T-cell (primary cell): ENCODE data around the gene CNGB1. TPM values are rescaled to one million over a fixed set of nuclear protein-coding genes. Genes with fewer than 3 reads are reported as not detected.
"Not testable (repeated sequence)": the region's sequence is repeated elsewhere in the genome, so short reads cannot be mapped to it uniquely, and the experiment has no call there.

Experiments
- ATAC-seq, 4 experiments: fragments of 200-7000 bp in 3 of 4; fragments of 150-1000 bp in 1 of 4; cut with Tn5 transposase; replicated peaks in 1 of 4; 1 replicate in 3 of 4; 2 replicates in 1 of 4; pipeline ENCODE4 v1.10.0; 2021; ENCODE audit warnings: moderate library complexity in 3 of 4, mild to moderate bottlenecking in 2 of 4, moderate number of reproducible peaks in 1 of 4
- CTCF ChIA-PET, 2 donors: fragments of 300-600 bp; sonication (Branson Sonifier 250); formaldehyde crosslinking; loops; one replicate each; lab custom pipeline; 2022; ENCODE audit warnings: antibody characterized with exemption in 2 of 2; lab: Charles Lee
- POLR2A ChIA-PET, 2 donors: fragments of 300-600 bp; sonication (Branson Sonifier 250); formaldehyde crosslinking; loops; one replicate each; lab custom pipeline; 2022; ENCODE audit warnings: antibody characterized with exemption in 2 of 2; lab: Charles Lee
- DNase-seq, 35 experiments: peaks; one replicate each; pipeline versions ENCODE4 v3.0.0 to v3.0.0-alpha.2; 2013 to 2023
- H3K27ac ChIP-seq: one replicate; pipeline ENCODE4 v1.5.1; 2013; ENCODE audit warnings: low read length
- H3K27me3 ChIP-seq, 2 experiments: replicated peaks in 1 of 2; 1 replicate in 1 of 2; 2 replicates in 1 of 2; pipeline versions ENCODE4 v1.6.1 to v1.7.0; 2013; ENCODE audit warnings: low read length in 1 of 2, mixed read lengths in 1 of 2; ENCODE audit not compliant: control insufficient read depth in 2 of 2, insufficient read depth in 2 of 2; ENCODE audit errors: extremely low read depth in 1 of 2
- H3K36me3 ChIP-seq, 2 donors: 1 replicate in 1 of 2; 2 replicates in 1 of 2; pipeline versions ENCODE4 v1.6.1 to v1.7.0; 2013; ENCODE audit warnings: low read length in 1 of 2; ENCODE audit not compliant: control insufficient read depth in 2 of 2, insufficient read depth in 1 of 2; ENCODE audit errors: extremely low read depth in 1 of 2
- H3K4me1 ChIP-seq, 2 experiments: 1 replicate in 1 of 2; 2 replicates in 1 of 2; pipeline versions ENCODE4 v1.6.1 to v1.7.0; 2013; ENCODE audit warnings: low read length in 2 of 2, mixed read lengths in 1 of 2; ENCODE audit not compliant: insufficient read depth in 2 of 2, control insufficient read depth in 1 of 2; ENCODE audit errors: extremely low read depth in 1 of 2
- H3K4me3 ChIP-seq, 2 donors: 1 replicate in 1 of 2; 2 replicates in 1 of 2; pipeline versions ENCODE4 v1.5.1 to v1.7.0; 2013; ENCODE audit warnings: mild to moderate bottlenecking in 2 of 2, low read length in 1 of 2, moderate library complexity in 1 of 2; ENCODE audit not compliant: control insufficient read depth in 1 of 2; ENCODE audit errors: extremely low read depth in 1 of 2
- H3K9me3 ChIP-seq: 2 replicates; pipeline ENCODE4 v1.7.0; 2013
- H3K27ac Mint-ChIP-seq, 2 donors: one replicate each; pipeline ENCODE4 v1.8.0; 2020 to 2021; ENCODE audit warnings: mild to moderate bottlenecking in 2 of 2, mixed read lengths in 2 of 2
- H3K27me3 Mint-ChIP-seq, 2 donors: one replicate each; pipeline ENCODE4 v1.8.0; 2021 to 2022; ENCODE audit warnings: mixed read lengths in 2 of 2
- H3K36me3 Mint-ChIP-seq: one replicate; pipeline ENCODE4 v1.8.0; 2021; ENCODE audit warnings: mixed read lengths
- H3K4me1 Mint-ChIP-seq, 3 donors: one replicate each; pipeline ENCODE4 v1.8.0; 2020 to 2022; ENCODE audit warnings: mixed read lengths in 3 of 3, mild to moderate bottlenecking in 1 of 3
- H3K4me3 Mint-ChIP-seq, 3 donors: one replicate each; pipeline ENCODE4 v1.8.0; 2020 to 2022; ENCODE audit warnings: mild to moderate bottlenecking in 3 of 3, mixed read lengths in 3 of 3, moderate library complexity in 3 of 3
- H3K9me3 Mint-ChIP-seq, 3 donors: one replicate each; pipeline ENCODE4 v1.8.0; 2020 to 2022; ENCODE audit warnings: mixed read lengths in 3 of 3
- WGBS: methylation state at CpG from one replicate; pipeline ENCODE4 v1.1.5; 2013; ENCODE audit warnings: missing lambda C conversion rate; ENCODE audit not compliant: insufficient coverage; 5-methylcytosine and 5-hydroxymethylcytosine counted together
- total RNA-seq, 35 experiments: library from RNA in 6 of 35; stranded (reverse) in 6 of 35; fragments of 120-200 nt in 1 of 35; gene quantifications; one replicate each; pipeline versions ENCODE4 v1.2.1 to v1.2.4 and lab custom pipeline; 2013 to 2026

CNGB1 gene
- total RNA-seq, 5 donors from 2014 or later (not counting 1 experiment from before 2014, with no cell fraction given), result not detected

GRCh38 chr16:57920215-57920879 is 50.6 kb downstream of the CNGB1 start:
- CTCF ChIA-PET, result interaction anchor here in 1 of 2 donors (0.7 kb wide), 1 partner anchor 715 kb away, joined by 6 read pairs; no protein-coding TSS in a partner anchor
- no peak overlapping the region for H3K27ac Mint-ChIP-seq
- H3K4me1 Mint-ChIP-seq, result no peaks in the 10 kb centered on the region
- peaks cover 0 to 21% of the 10 kb centered on the region in 2 experiments for H3K27me3 ChIP-seq
- H3K27ac ChIP-seq, result no peak overlapping the region
- ATAC-seq (no peak), DNase-seq (no peak)
- POLR2A ChIA-PET, result no interaction called here
- no peaks in the 10 kb centered on the region for H3K4me1 ChIP-seq
- H3K4me3 Mint-ChIP-seq, result no peak overlapping the region
- no peaks in the 10 kb centered on the region for H3K36me3 Mint-ChIP-seq
- no peak overlapping the region for H3K4me3 ChIP-seq
- H3K9me3 Mint-ChIP-seq, result peaks cover 0 to 6% (median 0%) of the 10 kb centered on the region in 3 donors
- H3K36me3 ChIP-seq, result no peaks in the 10 kb centered on the region
- WGBS, result 92% methylated on average over 11 of the region's 14 CpGs
- peaks cover 0 to 3% of the 10 kb centered on the region in 2 donors for H3K27me3 Mint-ChIP-seq
- no peaks in the 10 kb centered on the region for H3K9me3 ChIP-seq

GRCh38 chr16:57918994-57919393 is 51.9 kb downstream of the CNGB1 start:
- Histone ChIP-seq H3K27ac (no peak overlapping the region), H3K27me3 (peaks cover 0 to 20% of the 10 kb centered on the region in 2 experiments), H3K4me1 (no peaks in the 10 kb centered on the region), H3K36me3 (no peaks in the 10 kb centered on the region), H3K4me3 (no peak overlapping the region), H3K9me3 (no peaks in the 10 kb centered on the region)
- Mint-ChIP-seq H3K4me3 (no peak overlapping the region), H3K4me1 (no peaks in the 10 kb centered on the region), H3K27me3 (peaks cover 0 to 3% of the 10 kb centered on the region in 2 donors), H3K36me3 (no peaks in the 10 kb centered on the region), H3K27ac (no peak overlapping the region), H3K9me3 (peaks cover 0 to 6% (median 0%) of the 10 kb centered on the region in 3 donors)
- CTCF ChIA-PET, result no interaction called here
- WGBS, result 87% methylated on average over 6 of the region's 6 CpGs
- DNase-seq, result no peak
- ATAC-seq, result no peak
- POLR2A ChIA-PET, result no interaction called here

GRCh38 chr16:57918444-57918843 is 52.5 kb downstream of the CNGB1 start:
- no peaks in the 10 kb centered on the region for H3K36me3 ChIP-seq
- H3K36me3 Mint-ChIP-seq, result no peaks in the 10 kb centered on the region
- POLR2A ChIA-PET, result no interaction called here
- no peak for DNase-seq
- WGBS, result 70% methylated on average over 1 of the region's 3 CpGs
- no peaks in the 10 kb centered on the region for H3K4me1 ChIP-seq
- peaks cover 0 to 6% (median 0%) of the 10 kb centered on the region in 3 donors for H3K9me3 Mint-ChIP-seq
- H3K27me3 ChIP-seq, result peaks cover 0 to 20% of the 10 kb centered on the region in 2 experiments
- no peaks in the 10 kb centered on the region for H3K4me1 Mint-ChIP-seq
- no peak for ATAC-seq
- H3K27ac ChIP-seq, result no peak overlapping the region
- no peak overlapping the region for H3K4me3 ChIP-seq
- H3K27me3 Mint-ChIP-seq, result no peaks in the 10 kb centered on the region
- no peak overlapping the region for H3K27ac Mint-ChIP-seq
- CTCF ChIA-PET, result no interaction called here
- no peak overlapping the region for H3K4me3 Mint-ChIP-seq
- no peaks in the 10 kb centered on the region for H3K9me3 ChIP-seq

- H3K27ac ChIP-seq, CTCF ChIA-PET, H3K4me1 Mint-ChIP-seq, H3K36me3 Mint-ChIP-seq, H3K4me1 ChIP-seq, H3K36me3 ChIP-seq, H3K9me3 ChIP-seq, H3K27ac Mint-ChIP-seq, H3K9me3 Mint-ChIP-seq, DNase-seq, ATAC-seq, H3K4me3 Mint-ChIP-seq, H3K4me3 ChIP-seq, POLR2A ChIA-PET, H3K27me3 Mint-ChIP-seq: not testable (repeated sequence)
- H3K27me3 ChIP-seq, result peaks cover 0 to 20% of the 10 kb centered on the region in 2 experiments
These were observed 53.0 kb downstream of the CNGB1 start for GRCh38 chr16:57917929-57918328.

GRCh38 chr16:57917489-57917888 is 53.4 kb downstream of the CNGB1 start:
- H3K36me3 ChIP-seq, H3K9me3 ChIP-seq, CTCF ChIA-PET, H3K36me3 Mint-ChIP-seq, H3K27ac ChIP-seq, ATAC-seq, DNase-seq, H3K4me1 ChIP-seq, H3K4me1 Mint-ChIP-seq, H3K9me3 Mint-ChIP-seq, H3K27me3 Mint-ChIP-seq, POLR2A ChIA-PET, H3K27ac Mint-ChIP-seq, H3K4me3 ChIP-seq, H3K4me3 Mint-ChIP-seq: not testable (repeated sequence)
- WGBS, result no CpG with 5 or more reads among the region's 2 CpGs
- H3K27me3 ChIP-seq, result peaks cover 0 to 16% of the 10 kb centered on the region in 2 experiments

GRCh38 chr16:57916735-57917438 is 54.0 kb downstream of the CNGB1 start:
- ATAC-seq (no peak), DNase-seq (no peak)
- ChIA-PET POLR2A (no interaction called here), CTCF (interaction anchor here in 1 of 2 donors (0.6 kb wide), 1 partner anchor 133 kb away, joined by 4 read pairs; no protein-coding TSS in a partner anchor)
- H3K4me1 ChIP-seq, result no peaks in the 10 kb centered on the region
- Mint-ChIP-seq H3K36me3 (no peaks in the 10 kb centered on the region), H3K27ac (no peak overlapping the region), H3K4me1 (no peaks in the 10 kb centered on the region), H3K4me3 (no peak overlapping the region), H3K27me3 (peaks cover 0 to under 1% of the 10 kb centered on the region in 2 donors), H3K9me3 (peaks cover 0 to 6% (median 0%) of the 10 kb centered on the region in 3 donors)
- H3K4me3 ChIP-seq, result no peak overlapping the region
- 98% methylated on average over 6 of the region's 17 CpGs for WGBS
- H3K27ac ChIP-seq, result no peak overlapping the region
- no peaks in the 10 kb centered on the region for H3K36me3 ChIP-seq
- H3K27me3 ChIP-seq, result peaks cover 0 to 13% of the 10 kb centered on the region in 2 experiments
- H3K9me3 ChIP-seq, result no peaks in the 10 kb centered on the region
